ENCODE measurements around the gene LDLRAD4. TPM values are rescaled to one million over a fixed set of nuclear protein-coding genes. Genes with fewer than 3 reads are reported as not detected.

The LDLRAD4 gene
- polyA plus RNA-seq, 1 experiment, result not detected

- H3K9me3 ChIP-seq (ENCODE audit: control insufficient read depth, insufficient read depth, low read length), result no peaks in the 10 kb centered on the region
- no peak overlapping the region for H3K27ac ChIP-seq (ENCODE audit: low read depth, low read length)
- no peak overlapping the region for H3K4me3 ChIP-seq (ENCODE audit: low read depth, low read length)
- CTCF ChIA-PET, result no interaction called here
- H3K27me3 ChIP-seq (ENCODE audit: control insufficient read depth, insufficient read depth, low read length), result peaks cover 4% of the 10 kb centered on the region
- POLR2A ChIA-PET, result no interaction called here
- TF ChIP-seq CTCF (IDR thresholded peaks at IDR 0.05; ENCODE audit: low read depth, low read length), result no peak
- no peak for DNase-seq (ENCODE audit: low read depth, low spot score)
Measured at GRCh38 chr18:13582178-13582670, 363.7 kb downstream of the LDLRAD4 start.

- CTCF ChIA-PET, result no interaction called here
- no peak for TF ChIP-seq CTCF (IDR thresholded peaks at IDR 0.05; ENCODE audit: low read depth, low read length)
- POLR2A ChIA-PET, result no interaction called here
- no peaks in the 10 kb centered on the region for H3K9me3 ChIP-seq (ENCODE audit: control insufficient read depth, insufficient read depth, low read length)
- H3K27ac ChIP-seq (ENCODE audit: low read depth, low read length), result no peak overlapping the region
- no peak for DNase-seq (ENCODE audit: low read depth, low spot score)
- H3K27me3 ChIP-seq (ENCODE audit: control insufficient read depth, insufficient read depth, low read length), result peaks cover 4% of the 10 kb centered on the region
- H3K4me3 ChIP-seq (ENCODE audit: low read depth, low read length), result no peak overlapping the region
Measured at GRCh38 chr18:13583576-13584550, 365.3 kb downstream of the LDLRAD4 start.

GRCh38 chr18:13584825-13585224 lies 366.3 kb downstream of the LDLRAD4 start:
- DNase-seq (ENCODE audit: low read depth, low spot score), result no peak
- Histone ChIP-seq H3K27ac (ENCODE audit: low read depth, low read length) (no peak overlapping the region), H3K9me3 (ENCODE audit: control insufficient read depth, insufficient read depth, low read length) (no peaks in the 10 kb centered on the region; the same call in 1 of the 2 replicates), H3K4me3 (ENCODE audit: low read depth, low read length) (no peak overlapping the region), H3K27me3 (ENCODE audit: control insufficient read depth, insufficient read depth, low read length) (peaks cover 4% of the 10 kb centered on the region)
- ChIA-PET POLR2A (no interaction called here), CTCF (no interaction called here)
- no peak for TF ChIP-seq CTCF (IDR thresholded peaks at IDR 0.05; ENCODE audit: low read depth, low read length)

- H3K4me3 ChIP-seq (ENCODE audit: low read depth, low read length), result no peak overlapping the region
- no peak for DNase-seq (ENCODE audit: low read depth, low spot score)
- no peak overlapping the region for H3K27ac ChIP-seq (ENCODE audit: low read depth, low read length)
- no peak for TF ChIP-seq CTCF (IDR thresholded peaks at IDR 0.05; ENCODE audit: low read depth, low read length)
- POLR2A ChIA-PET, result no interaction called here
- CTCF ChIA-PET, result no interaction called here
- H3K9me3 ChIP-seq (ENCODE audit: control insufficient read depth, insufficient read depth, low read length), result no peaks in the 10 kb centered on the region; the same call in 1 of the 2 replicates
- peaks cover 4% of the 10 kb centered on the region for H3K27me3 ChIP-seq (ENCODE audit: control insufficient read depth, insufficient read depth, low read length)
Measured at GRCh38 chr18:13585379-13586153, 367.0 kb downstream of the LDLRAD4 start.
